ENCODE results near the gene SLC10A7.

DNA sequence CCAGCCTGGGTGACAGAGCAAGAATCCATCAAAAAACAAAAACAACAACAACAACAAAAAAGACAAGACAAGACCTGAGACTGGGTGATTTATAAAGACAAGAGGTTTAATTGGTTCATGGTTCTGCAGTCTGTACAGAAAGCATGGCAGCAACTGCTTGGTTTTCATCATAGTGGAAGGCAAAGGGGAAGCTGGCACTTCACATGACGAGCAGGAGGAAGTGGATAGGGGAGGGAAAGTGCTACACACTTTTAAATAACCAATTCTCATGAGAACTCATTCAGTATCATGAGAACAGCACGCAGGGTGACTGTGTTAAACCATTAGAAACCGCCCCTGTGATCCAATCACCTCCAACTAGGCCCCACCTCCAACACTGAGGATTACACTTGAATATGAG is 28.4 kb upstream of the SLC10A7 start:
- TF ChIP-seq, protein P1, sequence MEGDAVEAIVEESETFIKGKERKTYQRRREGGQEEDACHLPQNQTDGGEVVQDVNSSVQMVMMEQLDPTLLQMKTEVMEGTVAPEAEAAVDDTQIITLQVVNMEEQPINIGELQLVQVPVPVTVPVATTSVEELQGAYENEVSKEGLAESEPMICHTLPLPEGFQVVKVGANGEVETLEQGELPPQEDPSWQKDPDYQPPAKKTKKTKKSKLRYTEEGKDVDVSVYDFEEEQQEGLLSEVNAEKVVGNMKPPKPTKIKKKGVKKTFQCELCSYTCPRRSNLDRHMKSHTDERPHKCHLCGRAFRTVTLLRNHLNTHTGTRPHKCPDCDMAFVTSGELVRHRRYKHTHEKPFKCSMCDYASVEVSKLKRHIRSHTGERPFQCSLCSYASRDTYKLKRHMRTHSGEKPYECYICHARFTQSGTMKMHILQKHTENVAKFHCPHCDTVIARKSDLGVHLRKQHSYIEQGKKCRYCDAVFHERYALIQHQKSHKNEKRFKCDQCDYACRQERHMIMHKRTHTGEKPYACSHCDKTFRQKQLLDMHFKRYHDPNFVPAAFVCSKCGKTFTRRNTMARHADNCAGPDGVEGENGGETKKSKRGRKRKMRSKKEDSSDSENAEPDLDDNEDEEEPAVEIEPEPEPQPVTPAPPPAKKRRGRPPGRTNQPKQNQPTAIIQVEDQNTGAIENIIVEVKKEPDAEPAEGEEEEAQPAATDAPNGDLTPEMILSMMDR (conservative IDR thresholded peaks at IDR 0.05 in 1 of 2, IDR thresholded peaks at IDR 0.05 in 1 of 2; ENCODE audit: low read depth in 1 of 2, low read length in 2 of 2) = no peak
- no peak for TF ChIP-seq EZH2 (IDR thresholded peaks at IDR 0.05; ENCODE audit: low read length, missing control alignments)
